Osteoblast (primary cell): ENCODE results near the gene MSGN1. TPM values are rescaled to one million over a fixed set of nuclear protein-coding genes. Genes with fewer than 3 reads are reported as not detected.

Source experiments
- DNase-seq: peaks from one replicate; pipeline ENCODE4 v3.0.0; 2011; ENCODE audit warnings: low spot score, mixed read lengths; ENCODE audit not compliant: insufficient read length; ENCODE audit errors: missing footprints
- H2AFZ ChIP-seq: 2 replicates; pipeline ENCODE4 v1.6.0; 2011; ENCODE audit warnings: mild to moderate bottlenecking, low read length
- H3K27ac ChIP-seq: 2 replicates; pipeline ENCODE4 v1.5.1; 2011; ENCODE audit warnings: mild to moderate bottlenecking, low read depth, low read length, moderate library complexity
- H3K27me3 ChIP-seq: 2 replicates; pipeline ENCODE4 v1.6.0; 2012; ENCODE audit warnings: mild to moderate bottlenecking, control low read depth, inconsistent platforms, low read length, moderate library complexity; ENCODE audit not compliant: insufficient read depth
- H3K36me3 ChIP-seq: 2 replicates; pipeline ENCODE4 v1.5.1; 2011; ENCODE audit warnings: mild to moderate bottlenecking, low read length, control low read depth, moderate library complexity; ENCODE audit not compliant: insufficient read depth
- H3K4me1 ChIP-seq: 2 replicates; pipeline ENCODE4 v1.5.1; 2011; ENCODE audit warnings: mild to moderate bottlenecking, low read length, control low read depth, moderate library complexity; ENCODE audit not compliant: insufficient read depth
- H3K4me2 ChIP-seq: 2 replicates; pipeline ENCODE4 v1.6.0; 2011; ENCODE audit warnings: mild to moderate bottlenecking, low read length; ENCODE audit not compliant: insufficient read depth
- H3K4me3 ChIP-seq: fragments of 200-600 bp; sonication (generic); 3 replicates; pipeline ENCODE4 v1.5.1; 2012; ENCODE audit warnings: mild to moderate bottlenecking, low read length, inconsistent platforms; ENCODE audit not compliant: insufficient read depth
- H3K79me2 ChIP-seq: 2 replicates; pipeline ENCODE4 v1.6.0; 2012; ENCODE audit warnings: mild to moderate bottlenecking, low read length, control low read depth, inconsistent platforms; ENCODE audit not compliant: insufficient read depth
- H3K9me3 ChIP-seq: 2 replicates; pipeline ENCODE4 v1.5.1; 2011; ENCODE audit warnings: low read depth, low read length, control low read depth
- H4K20me1 ChIP-seq: 2 replicates; pipeline ENCODE4 v1.6.0; 2012; ENCODE audit warnings: mild to moderate bottlenecking, low read length, control low read depth; ENCODE audit not compliant: insufficient read depth
- CTCF ChIP-seq: IDR thresholded peaks from 2 replicates; pipeline ENCODE4 v1.5.1; 2011; ENCODE audit warnings: mild to moderate bottlenecking, low read depth, low read length, moderate library complexity; ENCODE audit errors: extremely low read depth
- total RNA-seq: library from RNA; depleted of rRNA; stranded (reverse); fragments of >200 nt; gene quantifications from 2 replicates; pipeline ENCODE4 v1.2.3, GENCODE V29; 2012

MSGN1 gene
- total RNA-seq, 1 donor, result not detected

- no peak for TF ChIP-seq CTCF
- Histone ChIP-seq H3K4me3 (no peak overlapping the region), H3K36me3 (no peaks in the 10 kb centered on the region), H4K20me1 (no peaks in the 10 kb centered on the region), H3K27me3 (no peaks in the 10 kb centered on the region), H2AFZ (no peak overlapping the region), H3K9me3 (no peaks in the 10 kb centered on the region), H3K27ac (no peak overlapping the region), H3K4me2 (no peak overlapping the region), H3K79me2 (no peaks in the 10 kb centered on the region), H3K4me1 (no peaks in the 10 kb centered on the region)
- no peak for DNase-seq
Measured at GRCh38 chr2:17788773-17789172, 27.5 kb upstream of the MSGN1 start.

GRCh38 chr2:17790536-17790935 lies 25.7 kb upstream of the MSGN1 start:
- Histone ChIP-seq H2AFZ (no peak overlapping the region), H3K27ac (no peak overlapping the region), H3K9me3 (no peaks in the 10 kb centered on the region), H3K4me2 (no peak overlapping the region), H3K4me1 (no peaks in the 10 kb centered on the region), H4K20me1 (no peaks in the 10 kb centered on the region), H3K36me3 (no peaks in the 10 kb centered on the region), H3K27me3 (no peaks in the 10 kb centered on the region), H3K4me3 (no peak overlapping the region), H3K79me2 (no peaks in the 10 kb centered on the region)
- DNase-seq, result no peak
- no peak for TF ChIP-seq CTCF

GRCh38 chr2:17791121-17791816 lies 25.0 kb upstream of the MSGN1 start:
- Histone ChIP-seq H3K4me2 (no peak overlapping the region), H2AFZ (no peak overlapping the region), H3K4me3 (no peak overlapping the region), H3K79me2 (no peaks in the 10 kb centered on the region), H3K4me1 (no peaks in the 10 kb centered on the region), H3K27ac (no peak overlapping the region), H3K27me3 (no peaks in the 10 kb centered on the region), H4K20me1 (no peaks in the 10 kb centered on the region), H3K36me3 (no peaks in the 10 kb centered on the region), H3K9me3 (no peaks in the 10 kb centered on the region)
- TF ChIP-seq CTCF, result no peak
- no peak for DNase-seq

- Histone ChIP-seq H4K20me1 (no peaks in the 10 kb centered on the region), H3K4me3 (no peak overlapping the region), H3K27ac (no peak overlapping the region), H3K27me3 (no peaks in the 10 kb centered on the region), H3K9me3 (no peaks in the 10 kb centered on the region), H2AFZ (no peak overlapping the region), H3K36me3 (no peaks in the 10 kb centered on the region), H3K4me2 (no peak overlapping the region), H3K79me2 (no peaks in the 10 kb centered on the region), H3K4me1 (no peaks in the 10 kb centered on the region)
- TF ChIP-seq CTCF, result no peak
- no peak for DNase-seq
Measured at GRCh38 chr2:17791817-17792130, 24.5 kb upstream of the MSGN1 start.
